ENCODE results near the gene COPE. TPM values are rescaled to one million over a fixed set of nuclear protein-coding genes. Genes with fewer than 3 reads are reported as not detected.

COPE gene
- total RNA-seq, 2 experiments from 2014 or later = 218 to 258 TPM

DNA sequence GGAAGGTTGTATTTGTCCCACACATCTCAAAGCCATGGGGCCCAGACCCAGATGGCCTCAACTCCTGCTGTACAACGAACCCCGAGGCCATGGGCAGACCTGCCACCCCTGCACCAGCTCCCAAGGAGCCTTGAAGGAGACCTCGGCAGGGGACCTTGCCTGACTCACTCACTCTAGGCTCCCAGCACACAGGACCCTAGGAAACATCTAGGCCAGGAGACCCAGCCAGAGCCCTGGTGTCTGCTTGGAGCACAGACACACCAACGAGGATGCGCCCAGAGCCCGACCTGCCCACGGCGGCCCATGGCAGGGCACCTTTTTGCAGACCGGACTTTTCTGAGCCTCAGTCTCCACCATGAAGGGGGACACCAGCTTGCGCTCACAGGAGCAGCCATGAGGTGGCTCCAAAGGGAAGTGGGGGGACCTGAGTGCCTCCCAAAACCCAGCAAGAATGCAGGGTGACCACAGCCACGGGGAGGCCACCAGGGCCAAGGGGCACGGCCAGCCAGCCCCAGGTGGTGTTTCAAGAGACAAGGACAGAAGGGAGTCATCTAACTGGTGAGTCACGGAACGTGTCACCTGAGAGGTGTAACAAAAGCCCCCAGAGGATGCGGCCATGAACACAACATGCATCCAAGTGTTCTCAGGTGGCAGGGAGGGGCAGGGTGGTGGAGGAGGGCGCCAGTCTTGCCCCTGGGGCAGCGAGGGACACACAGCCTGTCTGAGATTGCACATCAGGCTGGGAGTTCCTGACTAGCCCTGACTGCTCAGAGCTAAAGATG lies 18.3 kb downstream of the COPE start:
- H3K27me3 Mint-ChIP-seq = peaks cover 14% of the 10 kb centered on the region
- no peak overlapping the region for H3K27ac Mint-ChIP-seq
- H3K4me3 Mint-ChIP-seq = no peak overlapping the region
- H3K4me1 Mint-ChIP-seq = peaks cover 2% of the 10 kb centered on the region
- ChIA-PET POLR2A (no interaction called here), CTCF (no interaction called here)
- DNase-seq = no peak
- peaks cover 9% of the 10 kb centered on the region for H3K36me3 Mint-ChIP-seq (ENCODE audit: low read depth)
- H3K9me3 Mint-ChIP-seq = no peaks in the 10 kb centered on the region

- CTCF ChIA-PET = interaction anchor here (0.7 kb wide), 1 partner anchor 19 kb away, joined by 3 read pairs; the partner anchor contains the start of genes COPE and DDX49
- POLR2A ChIA-PET = no interaction called here
- peaks cover 4% of the 10 kb centered on the region for H3K36me3 Mint-ChIP-seq (ENCODE audit: low read depth)
- H3K4me3 Mint-ChIP-seq = no peak overlapping the region
- H3K27ac Mint-ChIP-seq = no peak overlapping the region
- peaks cover 19% of the 10 kb centered on the region for H3K27me3 Mint-ChIP-seq
- H3K9me3 Mint-ChIP-seq = no peaks in the 10 kb centered on the region
- no peak for DNase-seq
- H3K4me1 Mint-ChIP-seq = peaks cover 2% of the 10 kb centered on the region
Observed at GRCh38 chr19:18899624-18900560, 19.3 kb downstream of the COPE start.

DNA sequence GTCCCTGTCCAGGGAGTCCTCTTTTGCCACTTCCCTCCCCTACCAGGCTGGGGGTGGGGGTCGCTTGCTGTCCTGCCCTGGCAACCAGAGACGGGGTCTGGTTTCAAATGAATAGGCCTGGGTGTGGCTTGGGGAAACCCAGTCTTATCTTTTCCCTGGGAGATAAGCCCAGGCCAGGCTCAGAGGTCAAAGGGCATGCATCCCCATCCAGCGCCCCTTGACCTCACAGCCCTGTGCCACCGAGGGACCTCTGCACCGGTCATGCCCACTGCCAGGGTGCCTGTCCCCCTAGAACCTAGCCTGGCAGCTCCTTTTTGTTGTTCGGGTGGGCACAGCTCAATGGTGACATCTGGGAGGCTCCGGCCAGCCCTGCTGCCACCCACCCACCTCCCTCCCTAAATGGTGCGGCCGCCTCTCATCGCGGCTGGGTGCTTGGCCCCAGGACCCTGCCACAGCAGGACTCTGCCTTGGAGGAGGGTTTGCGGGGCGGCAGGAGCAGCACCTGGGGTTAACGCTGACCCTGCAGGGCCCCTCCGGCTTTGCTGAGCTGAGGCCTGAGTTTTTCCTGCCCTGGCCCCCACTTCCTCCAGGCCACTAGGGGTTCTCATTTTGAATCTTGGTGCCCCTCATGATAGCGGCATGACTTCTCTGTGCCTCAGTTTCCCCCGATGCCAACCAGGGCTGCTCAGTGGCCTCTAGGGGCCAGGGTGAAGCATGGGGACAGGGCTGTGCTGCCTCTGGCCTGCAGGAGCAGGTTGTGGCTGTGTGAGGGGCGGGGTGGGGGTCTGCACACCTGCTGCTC lies 20.4 kb downstream of the COPE start:
- ChIA-PET CTCF (interaction anchor here (0.6 kb wide), 1 partner anchor 445 kb away, joined by 3 read pairs; no protein-coding TSS in a partner anchor), POLR2A (no interaction called here)
- no peak for DNase-seq
- peaks cover 4% of the 10 kb centered on the region for H3K36me3 Mint-ChIP-seq (ENCODE audit: low read depth)
- peaks cover 25% of the 10 kb centered on the region for H3K27me3 Mint-ChIP-seq
- no peak overlapping the region for H3K27ac Mint-ChIP-seq
- peaks cover 2% of the 10 kb centered on the region for H3K4me1 Mint-ChIP-seq
- no peaks in the 10 kb centered on the region for H3K9me3 Mint-ChIP-seq
- no peak overlapping the region for H3K4me3 Mint-ChIP-seq

DNA sequence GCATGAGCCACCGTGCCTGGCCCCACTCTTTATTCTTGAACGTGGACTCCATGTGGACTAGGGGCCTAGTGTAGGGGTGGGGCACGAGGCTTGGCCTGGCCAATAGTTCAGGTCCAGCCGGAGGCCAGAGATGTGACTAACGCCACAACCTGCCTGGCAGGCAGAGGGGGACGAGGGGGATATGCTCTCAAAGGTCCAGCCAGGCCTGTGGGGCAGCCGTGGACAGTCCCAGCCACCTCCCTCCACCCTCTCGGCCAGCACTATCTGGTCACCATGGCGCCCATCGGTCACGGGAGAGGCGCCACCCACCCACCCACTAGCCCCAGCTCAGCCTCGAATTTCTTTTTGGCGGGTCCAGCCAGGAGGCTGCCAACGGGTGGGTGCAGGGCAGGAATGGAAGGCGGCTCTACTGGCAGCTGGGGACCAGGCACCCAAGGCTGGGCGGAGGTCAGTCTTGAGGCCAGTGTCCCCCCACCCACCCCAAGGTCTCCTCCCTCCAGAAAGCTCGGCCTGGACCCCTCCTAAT lies 21.0 kb downstream of the COPE start:
- no peak for DNase-seq
- peaks cover 2% of the 10 kb centered on the region for H3K4me1 Mint-ChIP-seq
- H3K9me3 Mint-ChIP-seq = no peaks in the 10 kb centered on the region
- ChIA-PET POLR2A (no interaction called here), CTCF (no interaction called here)
- H3K27ac Mint-ChIP-seq = no peak overlapping the region
- peaks cover 29% of the 10 kb centered on the region for H3K27me3 Mint-ChIP-seq
- peaks cover 3% of the 10 kb centered on the region for H3K36me3 Mint-ChIP-seq (ENCODE audit: low read depth)
- no peak overlapping the region for H3K4me3 Mint-ChIP-seq

- CTCF ChIA-PET = no interaction called here
- peaks cover 2% of the 10 kb centered on the region for H3K4me1 Mint-ChIP-seq
- H3K27me3 Mint-ChIP-seq = peaks cover 33% of the 10 kb centered on the region
- no peaks in the 10 kb centered on the region for H3K9me3 Mint-ChIP-seq
- peak overlapping the region; percentile 26 for H3K27ac Mint-ChIP-seq
- H3K4me3 Mint-ChIP-seq = no peak overlapping the region
- DNase-seq = no peak
- POLR2A ChIA-PET = no interaction called here
- peaks cover 2% of the 10 kb centered on the region for H3K36me3 Mint-ChIP-seq (ENCODE audit: low read depth)
Observed at GRCh38 chr19:18897094-18898029, 21.8 kb downstream of the COPE start.

- ChIA-PET POLR2A (no interaction called here), CTCF (no interaction called here)
- H3K9me3 Mint-ChIP-seq = no peaks in the 10 kb centered on the region
- no peak for DNase-seq
- peaks cover 33% of the 10 kb centered on the region for H3K27me3 Mint-ChIP-seq
- H3K27ac Mint-ChIP-seq = no peak overlapping the region
- peak overlapping the region; percentile 55 for H3K4me3 Mint-ChIP-seq
- H3K4me1 Mint-ChIP-seq = peaks cover 2% of the 10 kb centered on the region
- H3K36me3 Mint-ChIP-seq (ENCODE audit: low read depth) = peaks cover 2% of the 10 kb centered on the region
Observed at GRCh38 chr19:18896421-18896841, 22.8 kb downstream of the COPE start.

- CTCF ChIA-PET = no interaction called here
Observed at GRCh38 chr19:18895824-18896341, 23.3 kb downstream of the COPE start, which contains the start of gene CERS1. CERS1 (minus strand) TSS chr19:18896158; CDS start chr19:18896072, 86 bp downstream.

GRCh38 chr19:18895038-18895823 lies 24.0 kb downstream of the COPE start:
- no peak overlapping the region for H3K27ac Mint-ChIP-seq
- peaks cover 2% of the 10 kb centered on the region for H3K4me1 Mint-ChIP-seq
- no peaks in the 10 kb centered on the region for H3K9me3 Mint-ChIP-seq
- CTCF ChIA-PET = no interaction called here
- no peaks in the 10 kb centered on the region for H3K36me3 Mint-ChIP-seq (ENCODE audit: low read depth)
- no peak for DNase-seq
- H3K27me3 Mint-ChIP-seq = peaks cover 33% of the 10 kb centered on the region
- POLR2A ChIA-PET = no interaction called here
- no peak overlapping the region for H3K4me3 Mint-ChIP-seq

More at GRCh38 chr19:18895824-18896341, 23.3 kb downstream of the COPE start, which contains the start of gene CERS1:
- no peaks in the 10 kb centered on the region for H3K9me3 Mint-ChIP-seq
- peaks cover 2% of the 10 kb centered on the region for H3K4me1 Mint-ChIP-seq
- peaks cover 33% of the 10 kb centered on the region for H3K27me3 Mint-ChIP-seq
- peak within 1 kb of the TSS; percentile 55 for H3K4me3 Mint-ChIP-seq
- POLR2A ChIA-PET = no interaction called here
- peaks cover 2% of the 10 kb centered on the region for H3K36me3 Mint-ChIP-seq (ENCODE audit: low read depth)
- DNase-seq = no peak
- H3K27ac Mint-ChIP-seq = no peak within 1 kb of the TSS

GRCh38 chr19:18894254-18895037 lies 24.7 kb downstream of the COPE start:
- ChIA-PET POLR2A (no interaction called here), CTCF (no interaction called here)
- no peak overlapping the region for H3K4me3 Mint-ChIP-seq
- no peak overlapping the region for H3K27ac Mint-ChIP-seq
- peaks cover 36% of the 10 kb centered on the region for H3K27me3 Mint-ChIP-seq
- no peak for DNase-seq
- no peaks in the 10 kb centered on the region for H3K9me3 Mint-ChIP-seq
- H3K36me3 Mint-ChIP-seq (ENCODE audit: low read depth) = no peaks in the 10 kb centered on the region
- peaks cover 2% of the 10 kb centered on the region for H3K4me1 Mint-ChIP-seq

GRCh38 chr19:18893587-18894253 lies 25.5 kb downstream of the COPE start:
- H3K4me3 Mint-ChIP-seq = no peak overlapping the region
- H3K9me3 Mint-ChIP-seq = no peaks in the 10 kb centered on the region
- POLR2A ChIA-PET = no interaction called here
- CTCF ChIA-PET = no interaction called here
- no peak for DNase-seq
- peaks cover 36% of the 10 kb centered on the region for H3K27me3 Mint-ChIP-seq
- H3K4me1 Mint-ChIP-seq = peaks cover 2% of the 10 kb centered on the region
- no peaks in the 10 kb centered on the region for H3K36me3 Mint-ChIP-seq (ENCODE audit: low read depth)
- H3K27ac Mint-ChIP-seq = no peak overlapping the region
